SK-N-SH (cell line): Measurements from ENCODE around the gene ATP5PB. TPM values are rescaled to one million over a fixed set of nuclear protein-coding genes. Genes with fewer than 3 reads are reported as not detected.

ENCODE experiments used
- CTCF ChIA-PET: fragments of 300-600, 350-600 bp; formaldehyde crosslinking; extraction: SDS; loops from one replicate; lab custom pipeline; 2021; lab: Yijun Ruan, JAX
- POLR2A ChIA-PET: fragments of 350-600 bp; sonication (Branson Sonifier 250); formaldehyde crosslinking; extraction: SDS; loops from one replicate; lab custom pipeline; 2020; ENCODE audit warnings: antibody characterized with exemption, inconsistent platforms; lab: Yijun Ruan, JAX
- DNase-seq: peaks from one replicate; pipeline ENCODE4 v3.0.0; 2012
- H2AFZ ChIP-seq: fragments of 200-600 bp; sonication (generic); 2 replicates; pipeline ENCODE4 v1.8.1; 2016; ENCODE audit warnings: antibody characterized with exemption, mild to moderate bottlenecking, low read depth
- H3F3A ChIP-seq: fragments of 200-600 bp; sonication (generic); replicated peaks from 2 replicates; pipeline ENCODE3; 2016; ENCODE audit warnings: antibody characterized with exemption, mild to moderate bottlenecking; ENCODE audit not compliant: insufficient read depth
- H3K27ac ChIP-seq, 2 experiments: fragments of 200-500 bp in 1 of 2; fragments of 200-600 bp in 1 of 2; sonication (Bioruptor generic) in 1 of 2; sonication (generic), shearing (Covaris generic) in 1 of 2; 2 replicates each; pipeline versions ENCODE4 v1.5.1 to v1.6.1; 2014 to 2016; ENCODE audit warnings: low read depth in 2 of 2, inconsistent platforms in 1 of 2, low read length in 1 of 2, mild to moderate bottlenecking in 1 of 2, mixed read lengths in 1 of 2
- H3K27me3 ChIP-seq: fragments of 200-600 bp; sonication (generic), shearing (Covaris generic); 2 replicates; pipeline ENCODE4 v1.6.1; 2016; ENCODE audit warnings: mixed run types; ENCODE audit not compliant: insufficient read depth
- H3K36me3 ChIP-seq, 2 experiments: fragments of 200-500 bp in 1 of 2; fragments of 200-600 bp in 1 of 2; sonication (Bioruptor generic) in 1 of 2; sonication (generic) in 1 of 2; replicated peaks in 1 of 2; 2 replicates each; pipeline versions ENCODE3 to v1.5.1; 2014 to 2016; ENCODE audit warnings: low read length in 1 of 2, mild to moderate bottlenecking in 1 of 2; ENCODE audit not compliant: insufficient read depth in 2 of 2, control insufficient read depth in 1 of 2
- H3K4me1 ChIP-seq, 2 experiments: fragments of 200-500 bp in 1 of 2; fragments of 200-600 bp in 1 of 2; sonication (Bioruptor generic) in 1 of 2; sonication (generic), shearing (Covaris generic) in 1 of 2; 2 replicates each; pipeline versions ENCODE4 v1.5.1 to v1.6.1; 2014 to 2016; ENCODE audit warnings: low read depth in 1 of 2, low read length in 1 of 2, mixed run types in 1 of 2; ENCODE audit not compliant: insufficient read depth in 2 of 2, control insufficient read depth in 1 of 2
- H3K4me2 ChIP-seq: fragments of 200-600 bp; sonication (generic), shearing (Covaris generic); 2 replicates; pipeline ENCODE4 v1.6.1; 2017; ENCODE audit warnings: mixed run types
- H3K4me3 ChIP-seq, 2 experiments: fragments of 200-500 bp in 1 of 2; fragments of 200-600 bp in 1 of 2; sonication (Bioruptor generic) in 1 of 2; sonication (generic), shearing (Covaris generic) in 1 of 2; 2 replicates each; pipeline versions ENCODE4 v1.5.1 to v1.8.1; 2014 to 2016; ENCODE audit warnings: low read depth in 2 of 2, inconsistent platforms in 1 of 2, low read length in 1 of 2, mild to moderate bottlenecking in 1 of 2, mixed read lengths in 1 of 2, moderate library complexity in 1 of 2
- H3K79me2 ChIP-seq: fragments of 200-600 bp; sonication (generic); 2 replicates; pipeline ENCODE4 v1.8.1; 2017; ENCODE audit warnings: mild to moderate bottlenecking; ENCODE audit not compliant: insufficient read depth
- H3K9ac ChIP-seq: fragments of 200-600 bp; sonication (generic); 2 replicates; pipeline ENCODE4 v1.6.1; 2017; ENCODE audit warnings: mixed run types
- H3K9me2 ChIP-seq: fragments of 200-600 bp; sonication (generic); 2 replicates; pipeline ENCODE4 v1.6.1; 2017; ENCODE audit warnings: mixed run types
- H3K9me3 ChIP-seq: fragments of 200-600 bp; sonication (generic); 2 replicates; pipeline ENCODE4 v1.6.1; 2017; ENCODE audit warnings: mixed run types, mild to moderate bottlenecking, moderate library complexity
- H4K20me1 ChIP-seq: fragments of 200-600 bp; sonication (generic); 2 replicates; pipeline ENCODE4 v1.6.1; 2017; ENCODE audit warnings: mild to moderate bottlenecking, mixed run types; ENCODE audit not compliant: insufficient read depth
- ELF1 ChIP-seq: IDR thresholded peaks from 2 replicates; pipeline ENCODE4 v1.4.0; 2012
- FOSL2 ChIP-seq: IDR thresholded peaks from 2 replicates; pipeline ENCODE4 v1.4.0; 2012; ENCODE audit warnings: low read depth, mild to moderate bottlenecking, moderate library complexity, borderline replicate concordance
- FOXJ3 ChIP-seq: sonication (generic); formaldehyde crosslinking; IDR thresholded peaks from 2 replicates; pipeline ENCODE4 v1.5.1; 2020; ENCODE audit warnings: mild to moderate bottlenecking, missing genetic modification reagents
- GABPA ChIP-seq: IDR thresholded peaks from 2 replicates; pipeline ENCODE4 v1.4.0; 2012; ENCODE audit warnings: low read depth, mild to moderate bottlenecking
- JUND ChIP-seq: IDR thresholded peaks from 2 replicates; pipeline ENCODE4 v1.4.0; 2012
- MXI1 ChIP-seq: IDR thresholded peaks from 2 replicates; pipeline ENCODE4 v1.6.1; 2012; ENCODE audit warnings: mild to moderate bottlenecking, low read depth, low read length, improper control_type of control experiment
- NRF1 ChIP-seq: IDR thresholded peaks from 2 replicates; pipeline ENCODE4 v1.6.1; 2012; ENCODE audit warnings: low read depth, mild to moderate bottlenecking, low read length
- RXRA ChIP-seq: IDR thresholded peaks from 2 replicates; pipeline ENCODE4 v1.4.0; 2012; ENCODE audit warnings: low read depth, mild to moderate bottlenecking, borderline replicate concordance
- SIN3A ChIP-seq: IDR thresholded peaks from 2 replicates; pipeline ENCODE4 v1.6.1; 2012; ENCODE audit warnings: low read depth, mild to moderate bottlenecking, low read length, moderate library complexity, borderline replicate concordance
- SMC3 ChIP-seq: IDR thresholded peaks from 2 replicates; pipeline ENCODE4 v1.6.1; 2012; ENCODE audit warnings: low read depth, low read length, improper control_type of control experiment
- YY1 ChIP-seq: IDR thresholded peaks from 2 replicates; pipeline ENCODE4 v1.4.0; 2012; ENCODE audit warnings: low read depth, mild to moderate bottlenecking
- WGBS: methylation state at CpG from one replicate; pipeline ENCODE4 v1.1.6; 2017; ENCODE audit warnings: low lambda C conversion rate; 5-methylcytosine and 5-hydroxymethylcytosine counted together
- polyA plus RNA-seq, 3 experiments: library from polyadenylated mRNA; depleted of rRNA; stranded (reverse); fragments of >200 nt; gene quantifications; 2 replicates each; pipeline ENCODE4 v1.2.3, GENCODE V29; 2012
- TF ChIP-seq, protein P1 (sequence below): fragments of 150-350 bp; IDR thresholded peaks from 2 replicates; pipeline ENCODE4 v1.6.1; 2017; ENCODE audit warnings: antibody characterized with exemption, low read length, low read depth, borderline replicate concordance
- TF ChIP-seq, protein P2 (sequence below): IDR thresholded peaks from 2 replicates; pipeline ENCODE4 v1.4.0; 2012; ENCODE audit warnings: low read depth, borderline replicate concordance

ATP5PB gene
- polyA plus RNA-seq, 1 of the 3 experiments (the other 2 are of a cell fraction): 177 TPM

DNA sequence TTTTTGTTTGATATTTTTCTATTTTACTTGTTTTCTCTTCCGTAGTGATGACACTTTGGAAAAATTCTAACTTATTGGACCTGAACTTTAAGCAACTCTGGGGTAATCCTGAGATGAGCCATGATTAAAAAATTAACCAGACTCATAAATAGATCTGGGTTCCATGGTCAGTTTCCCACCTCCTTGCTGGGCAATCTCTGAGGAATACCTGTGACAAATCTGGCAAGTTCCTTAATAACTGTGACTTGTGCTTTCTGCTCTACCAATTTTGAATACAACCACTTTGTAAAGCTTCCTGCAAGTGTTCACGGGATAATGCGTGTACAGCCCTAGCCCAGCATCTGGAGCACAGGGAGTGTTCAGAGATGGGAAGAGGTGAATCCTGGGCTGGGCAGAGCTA lies 25.0 kb upstream of the ATP5PB start:
- CTCF ChIA-PET: no interaction called here
- Histone ChIP-seq H3K9ac (no peak overlapping the region), H2AFZ (no peak overlapping the region), H3K4me1 (no peaks in the 10 kb centered on the region; a peak in 1 of 4 replicates), H3F3A (no peaks in the 10 kb centered on the region), H3K4me3 (no peak overlapping the region), H3K9me3 (no peaks in the 10 kb centered on the region), H3K36me3 (no peaks in the 10 kb centered on the region), H4K20me1 (no peaks in the 10 kb centered on the region), H3K4me2 (no peak overlapping the region), H3K79me2 (no peaks in the 10 kb centered on the region), H3K27ac (no peak overlapping the region), H3K27me3 (no peaks in the 10 kb centered on the region; the same call in 1 of the 2 replicates), H3K9me2 (no peaks in the 10 kb centered on the region)
- POLR2A ChIA-PET: no interaction called here
- WGBS: 75% methylated on average over 3 of the region's 3 CpGs
- no peak for DNase-seq
- no peak for TF ChIP-seq SIN3A
- TF ChIP-seq, protein P1, sequence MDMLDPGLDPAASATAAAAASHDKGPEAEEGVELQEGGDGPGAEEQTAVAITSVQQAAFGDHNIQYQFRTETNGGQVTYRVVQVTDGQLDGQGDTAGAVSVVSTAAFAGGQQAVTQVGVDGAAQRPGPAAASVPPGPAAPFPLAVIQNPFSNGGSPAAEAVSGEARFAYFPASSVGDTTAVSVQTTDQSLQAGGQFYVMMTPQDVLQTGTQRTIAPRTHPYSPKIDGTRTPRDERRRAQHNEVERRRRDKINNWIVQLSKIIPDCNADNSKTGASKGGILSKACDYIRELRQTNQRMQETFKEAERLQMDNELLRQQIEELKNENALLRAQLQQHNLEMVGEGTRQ: no peak
- no peak for TF ChIP-seq MXI1
- TF ChIP-seq JUND: no peak
- TF ChIP-seq RXRA: no peak
- no peak for TF ChIP-seq YY1
- no peak for TF ChIP-seq SMC3
- no peak for TF ChIP-seq GABPA
- no peak for TF ChIP-seq FOSL2
- no peak for TF ChIP-seq NRF1
- TF ChIP-seq, protein P2, sequence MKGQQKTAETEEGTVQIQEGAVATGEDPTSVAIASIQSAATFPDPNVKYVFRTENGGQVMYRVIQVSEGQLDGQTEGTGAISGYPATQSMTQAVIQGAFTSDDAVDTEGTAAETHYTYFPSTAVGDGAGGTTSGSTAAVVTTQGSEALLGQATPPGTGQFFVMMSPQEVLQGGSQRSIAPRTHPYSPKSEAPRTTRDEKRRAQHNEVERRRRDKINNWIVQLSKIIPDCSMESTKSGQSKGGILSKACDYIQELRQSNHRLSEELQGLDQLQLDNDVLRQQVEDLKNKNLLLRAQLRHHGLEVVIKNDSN: no peak
- no peak for TF ChIP-seq ELF1

DNA sequence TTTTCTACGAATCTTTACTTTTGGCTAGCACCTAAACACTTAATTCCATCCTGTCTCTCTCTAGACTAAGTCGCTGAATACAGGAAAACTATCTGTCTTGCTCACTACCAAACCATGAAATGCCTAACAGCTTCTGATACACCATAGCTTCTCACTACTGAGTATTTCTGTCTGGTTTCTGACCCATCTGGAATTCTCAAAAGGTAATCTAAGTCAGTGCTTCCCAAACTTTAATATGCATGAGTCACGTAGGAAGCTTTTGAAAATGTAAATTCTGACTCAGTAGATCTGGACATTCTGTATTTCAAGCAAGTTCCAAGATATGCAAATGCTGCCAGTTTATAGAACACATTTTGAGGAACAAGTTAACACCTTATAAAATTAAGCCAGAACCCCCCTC lies 12.5 kb upstream of the ATP5PB start:
- no peaks in the 10 kb centered on the region for H3K79me2 ChIP-seq
- ChIA-PET POLR2A (interaction anchor here (1.0 kb wide), 1 partner anchor 12 kb away, joined by 4 read pairs; the partner anchor contains the start of gene WDR77), CTCF (interaction anchor here (0.6 to 1.4 kb wide), 3 partner anchors 11 to 327 kb away, joined by 3 read pairs; no protein-coding TSS in a partner anchor)
- H3K9ac ChIP-seq: no peak overlapping the region
- H3K9me3 ChIP-seq: no peaks in the 10 kb centered on the region
- no peaks in the 10 kb centered on the region for H3K9me2 ChIP-seq
- TF ChIP-seq FOSL2: peak; percentile 32; the same call in 1 of the 2 replicates
- TF ChIP-seq FOXJ3 (CRISPR knock-in tag): no peak
- no peaks in the 10 kb centered on the region for H3K27me3 ChIP-seq
- no peak for DNase-seq
- no peak overlapping the region for H3K4me3 ChIP-seq
- H2AFZ ChIP-seq: no peak overlapping the region
- H4K20me1 ChIP-seq: no peaks in the 10 kb centered on the region
- H3F3A ChIP-seq: peaks cover 3% of the 10 kb centered on the region
- H3K27ac ChIP-seq: no peak overlapping the region
- peaks cover 28 to 33% of the 10 kb centered on the region in 2 experiments for H3K36me3 ChIP-seq
- no peaks in the 10 kb centered on the region for H3K4me1 ChIP-seq
- WGBS: 71% methylated on average over 3 of the region's 3 CpGs
- no peak overlapping the region for H3K4me2 ChIP-seq
